Mesenchymal stem cell (in vitro differentiated cells and primary cell): Measurements from ENCODE around the gene RANBP9.
A peak's percentile ranks its signal among the peaks of the same experiment; 100 is the strongest.

ENCODE experiments used
- DNase-seq: peaks from one replicate; pipeline ENCODE4 v3.0.0-alpha.2; 2013
- H2AFZ ChIP-seq: one replicate; pipeline ENCODE4 v1.6.1; 2013; ENCODE audit warnings: low read depth, mild to moderate bottlenecking, control low read depth, inconsistent platforms, low read length, moderate library complexity
- H2AK5ac ChIP-seq: 2 replicates; pipeline ENCODE4 v1.6.1; 2013; ENCODE audit warnings: low read length, moderate library complexity, mild to moderate bottlenecking, inconsistent platforms; ENCODE audit not compliant: severe bottlenecking
- H2BK120ac ChIP-seq: one replicate; pipeline ENCODE4 v1.6.1; 2013; ENCODE audit warnings: low read depth, mild to moderate bottlenecking, inconsistent platforms, low read length, moderate library complexity
- H2BK12ac ChIP-seq, 2 experiments: one replicate each; pipeline ENCODE4 v1.6.1; 2013; ENCODE audit warnings: inconsistent platforms in 2 of 2, low read length in 2 of 2, mild to moderate bottlenecking in 2 of 2, moderate library complexity in 2 of 2, control low read depth in 1 of 2
- H2BK15ac ChIP-seq: one replicate; pipeline ENCODE4 v1.6.1; 2013; ENCODE audit warnings: mild to moderate bottlenecking, low read depth, inconsistent platforms; ENCODE audit not compliant: poor library complexity, severe bottlenecking
- H2BK5ac ChIP-seq: 2 replicates; pipeline ENCODE4 v1.6.1; 2013; ENCODE audit warnings: low read depth, mild to moderate bottlenecking, low read length, control low read depth, inconsistent platforms; ENCODE audit not compliant: poor library complexity, severe bottlenecking
- H3K14ac ChIP-seq, 2 experiments: one replicate each; pipeline ENCODE4 v1.6.1; 2013; ENCODE audit warnings: inconsistent platforms in 2 of 2, low read length in 2 of 2, control low read depth in 1 of 2, mild to moderate bottlenecking in 1 of 2, moderate library complexity in 1 of 2
- H3K18ac ChIP-seq, 2 experiments: one replicate each; pipeline ENCODE4 v1.6.1; 2013; ENCODE audit warnings: inconsistent platforms in 2 of 2, low read length in 2 of 2, control low read depth in 1 of 2, low read depth in 1 of 2, mild to moderate bottlenecking in 1 of 2
- H3K23ac ChIP-seq, 2 experiments: one replicate each; pipeline ENCODE4 v1.6.1; 2013; ENCODE audit warnings: inconsistent platforms in 2 of 2, low read length in 2 of 2, mild to moderate bottlenecking in 2 of 2, moderate library complexity in 2 of 2, control low read depth in 1 of 2
- H3K27ac ChIP-seq: 2 replicates; pipeline ENCODE4 v1.5.1; 2013; ENCODE audit warnings: mild to moderate bottlenecking, moderate library complexity, low read length, control low read depth, inconsistent platforms; ENCODE audit not compliant: poor library complexity, severe bottlenecking
- H3K27me3 ChIP-seq, 2 experiments: 2 replicates each; pipeline versions ENCODE4 v1.6.1 to v1.7.0; 2013; ENCODE audit warnings: low read length in 2 of 2, mild to moderate bottlenecking in 2 of 2, moderate library complexity in 2 of 2, control low read depth in 1 of 2, inconsistent platforms in 1 of 2; ENCODE audit not compliant: control insufficient read depth in 1 of 2, insufficient read depth in 1 of 2
- H3K36me3 ChIP-seq, 2 experiments: 2 replicates each; pipeline versions ENCODE4 v1.6.1 to v1.7.0; 2013; ENCODE audit warnings: low read length in 2 of 2, control low read depth in 1 of 2, inconsistent platforms in 1 of 2, low read depth in 1 of 2, mild to moderate bottlenecking in 1 of 2; ENCODE audit not compliant: insufficient read depth in 2 of 2, control insufficient read depth in 1 of 2
- H3K4ac ChIP-seq, 2 experiments: one replicate each; pipeline ENCODE4 v1.6.1; 2013; ENCODE audit warnings: inconsistent platforms in 2 of 2, low read length in 2 of 2, mild to moderate bottlenecking in 2 of 2, moderate library complexity in 2 of 2, control low read depth in 1 of 2, low read depth in 1 of 2
- H3K4me1 ChIP-seq: 2 replicates; pipeline ENCODE4 v1.6.1; 2013; ENCODE audit warnings: low read depth, low read length, control low read depth; ENCODE audit not compliant: control insufficient read depth, insufficient read depth
- H3K4me2 ChIP-seq: 2 replicates; pipeline ENCODE4 v1.6.1; 2013; ENCODE audit warnings: low read length, mild to moderate bottlenecking, inconsistent platforms; ENCODE audit not compliant: poor library complexity, severe bottlenecking
- H3K4me3 ChIP-seq, 2 experiments: 2 replicates each; pipeline versions ENCODE4 v1.5.1 to v1.7.0; 2013; ENCODE audit warnings: low read length in 2 of 2, mild to moderate bottlenecking in 2 of 2, control low read depth in 1 of 2, low read depth in 1 of 2; ENCODE audit not compliant: insufficient read depth in 1 of 2
- H3K79me1 ChIP-seq: replicated peaks from 2 replicates; pipeline ENCODE4 v1.6.1; 2013; ENCODE audit warnings: mild to moderate bottlenecking, control low read depth, low read length, inconsistent platforms; ENCODE audit not compliant: poor library complexity, severe bottlenecking
- H3K9ac ChIP-seq: 2 replicates; pipeline ENCODE4 v1.7.0; 2013; ENCODE audit warnings: mild to moderate bottlenecking, low read length, moderate library complexity
- H3K9me3 ChIP-seq: 2 replicates; pipeline ENCODE4 v1.7.0; 2013; ENCODE audit warnings: mild to moderate bottlenecking, low read length; ENCODE audit not compliant: control insufficient read depth
- H4K8ac ChIP-seq: one replicate; pipeline ENCODE4 v1.6.1; 2013; ENCODE audit warnings: inconsistent platforms, mild to moderate bottlenecking, low read length, moderate library complexity
- H4K91ac ChIP-seq: one replicate; pipeline ENCODE4 v1.6.1; 2013; ENCODE audit warnings: mild to moderate bottlenecking, low read length, inconsistent platforms
- WGBS: methylation state at CpG from one replicate; pipeline ENCODE4 v1.1.7; 2013; ENCODE audit warnings: mixed read lengths; 5-methylcytosine and 5-hydroxymethylcytosine counted together

Gene RANBP9

DNA sequence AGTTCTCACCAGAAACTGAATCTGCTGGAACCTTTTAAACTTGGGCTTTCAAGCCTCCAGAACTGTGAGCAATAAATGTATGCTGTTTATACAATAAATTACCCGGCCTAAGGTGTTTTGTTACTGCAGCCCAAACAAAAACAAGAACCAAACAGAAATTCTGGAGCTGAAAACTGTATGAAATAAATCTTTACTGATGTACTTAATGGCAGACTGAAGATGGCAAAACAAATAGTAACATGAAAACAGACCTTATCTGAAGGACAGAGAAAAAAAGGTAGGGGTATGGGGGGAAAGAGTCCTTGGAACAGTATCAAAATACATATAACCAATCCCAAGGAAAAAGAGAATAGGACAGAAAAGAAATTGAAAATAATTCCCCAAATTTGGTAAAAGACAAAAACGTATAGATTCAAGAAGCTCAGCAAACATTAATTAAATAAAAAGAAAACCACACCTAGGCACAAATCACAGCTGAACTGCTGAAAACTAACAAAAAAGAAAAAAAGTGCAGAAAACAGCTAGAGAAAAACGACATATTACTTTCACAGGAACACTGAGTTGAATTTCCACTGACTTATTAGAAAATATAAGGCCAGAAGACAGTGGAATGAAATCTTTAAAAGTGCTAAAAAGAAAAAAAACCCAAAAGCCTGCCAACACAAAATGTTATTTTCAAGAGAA lies 48.8 kb downstream of the RANBP9 start:
- no peak overlapping the region for H2BK15ac ChIP-seq
- no peak overlapping the region for H2BK120ac ChIP-seq
- WGBS, result 81% methylated on average over 1 of the region's 3 CpGs
- H2AFZ ChIP-seq, result no peak overlapping the region
- H3K14ac ChIP-seq, result no peak overlapping the region
- H2AK5ac ChIP-seq, result no peak overlapping the region
- no peak overlapping the region for H3K9ac ChIP-seq
- no peak for DNase-seq
- H3K9me3 ChIP-seq, result no peaks in the 10 kb centered on the region
- H3K18ac ChIP-seq, result no peak overlapping the region
- no peak overlapping the region for H4K8ac ChIP-seq
- H3K4me1 ChIP-seq, result peaks cover 2% of the 10 kb centered on the region
- no peak overlapping the region for H3K4me3 ChIP-seq
- no peaks in the 10 kb centered on the region for H3K27me3 ChIP-seq
- H3K79me1 ChIP-seq, result peaks cover 8% of the 10 kb centered on the region
- no peak overlapping the region for H3K27ac ChIP-seq
- H4K91ac ChIP-seq, result no peak overlapping the region
- no peak overlapping the region for H2BK5ac ChIP-seq
- H3K36me3 ChIP-seq, result no peaks in the 10 kb centered on the region
- H3K4me2 ChIP-seq, result no peak overlapping the region
- no peak overlapping the region for H3K4ac ChIP-seq
- no peak overlapping the region for H2BK12ac ChIP-seq
- no peak overlapping the region for H3K23ac ChIP-seq

DNA sequence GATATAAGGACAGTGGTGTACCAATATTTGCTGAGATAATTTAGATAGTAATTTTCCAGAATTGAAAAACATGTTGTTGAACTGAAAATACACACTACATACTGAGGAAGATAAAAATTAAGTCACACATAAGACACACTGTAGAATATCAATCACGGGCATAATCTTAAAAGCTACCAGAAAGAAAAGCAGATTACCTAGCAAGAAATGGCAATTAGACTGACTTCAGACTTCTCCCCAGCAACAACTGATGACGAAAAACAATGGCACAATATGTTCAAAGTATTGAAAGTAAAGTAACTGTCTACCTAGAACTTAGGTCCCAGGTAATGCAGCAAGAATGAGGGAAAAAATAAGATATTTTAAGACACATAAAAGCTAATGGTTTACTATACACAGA lies 50.0 kb downstream of the RANBP9 start:
- WGBS, result 100% methylated on average over 1 of the region's 2 CpGs
- no peak overlapping the region for H2BK120ac ChIP-seq
- H4K91ac ChIP-seq, result no peak overlapping the region
- H3K4me3 ChIP-seq, result no peak overlapping the region
- no peak overlapping the region for H2BK5ac ChIP-seq
- no peak overlapping the region for H3K27ac ChIP-seq
- H3K14ac ChIP-seq, result no peak overlapping the region
- H3K79me1 ChIP-seq, result peaks cover 8% of the 10 kb centered on the region
- H3K9me3 ChIP-seq, result no peaks in the 10 kb centered on the region
- H3K18ac ChIP-seq, result no peak overlapping the region
- no peak overlapping the region for H3K4ac ChIP-seq
- DNase-seq, result no peak
- no peak overlapping the region for H3K9ac ChIP-seq
- H2BK15ac ChIP-seq, result no peak overlapping the region
- H3K36me3 ChIP-seq, result peaks cover 0 to 5% of the 10 kb centered on the region in 2 experiments
- no peak overlapping the region for H3K4me2 ChIP-seq
- no peak overlapping the region for H3K23ac ChIP-seq
- peaks cover 2% of the 10 kb centered on the region for H3K4me1 ChIP-seq
- no peak overlapping the region for H4K8ac ChIP-seq
- no peak overlapping the region for H2BK12ac ChIP-seq
- H2AFZ ChIP-seq, result no peak overlapping the region
- H3K27me3 ChIP-seq, result no peaks in the 10 kb centered on the region
- no peak overlapping the region for H2AK5ac ChIP-seq

DNA sequence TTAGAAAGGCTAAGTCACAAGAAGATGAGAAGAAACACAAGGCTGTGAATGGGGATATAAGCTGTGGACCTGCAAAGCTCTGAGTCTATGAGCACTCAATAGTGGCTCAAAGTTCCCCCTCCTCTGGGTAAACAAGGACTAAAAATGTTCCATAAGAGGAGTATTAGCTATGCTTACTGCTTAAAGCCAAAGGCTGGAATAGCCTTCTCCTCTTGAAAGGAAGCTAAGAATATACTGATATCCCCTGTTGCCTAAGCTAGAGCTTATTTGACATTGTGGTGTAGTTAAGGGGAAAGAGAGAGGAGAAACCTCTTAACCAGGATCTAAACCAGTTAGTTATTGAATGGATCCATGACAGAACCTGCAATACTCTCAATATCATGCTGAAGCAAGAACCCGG lies 50.7 kb downstream of the RANBP9 start:
- no peak overlapping the region for H3K27ac ChIP-seq
- no peak overlapping the region for H2BK15ac ChIP-seq
- H2BK5ac ChIP-seq, result no peak overlapping the region
- no peak overlapping the region for H3K23ac ChIP-seq
- peaks cover 8% of the 10 kb centered on the region for H3K79me1 ChIP-seq
- H2AFZ ChIP-seq, result no peak overlapping the region
- H3K18ac ChIP-seq, result no peak overlapping the region
- no peak overlapping the region for H2BK120ac ChIP-seq
- H3K27me3 ChIP-seq, result no peaks in the 10 kb centered on the region
- no peak overlapping the region for H4K91ac ChIP-seq
- no peak overlapping the region for H3K4ac ChIP-seq
- no peak overlapping the region for H3K4me3 ChIP-seq
- no peak for DNase-seq
- no peaks in the 10 kb centered on the region for H3K9me3 ChIP-seq
- no peak overlapping the region for H3K9ac ChIP-seq
- H4K8ac ChIP-seq, result no peak overlapping the region
- peaks cover 0 to 9% of the 10 kb centered on the region in 2 experiments for H3K36me3 ChIP-seq
- no peak overlapping the region for H2AK5ac ChIP-seq
- no peak overlapping the region for H2BK12ac ChIP-seq
- no CpG with 5 or more reads among the region's 1 CpG for WGBS
- H3K4me2 ChIP-seq, result no peak overlapping the region
- H3K4me1 ChIP-seq, result peaks cover 2% of the 10 kb centered on the region
- H3K14ac ChIP-seq, result no peak overlapping the region

DNA sequence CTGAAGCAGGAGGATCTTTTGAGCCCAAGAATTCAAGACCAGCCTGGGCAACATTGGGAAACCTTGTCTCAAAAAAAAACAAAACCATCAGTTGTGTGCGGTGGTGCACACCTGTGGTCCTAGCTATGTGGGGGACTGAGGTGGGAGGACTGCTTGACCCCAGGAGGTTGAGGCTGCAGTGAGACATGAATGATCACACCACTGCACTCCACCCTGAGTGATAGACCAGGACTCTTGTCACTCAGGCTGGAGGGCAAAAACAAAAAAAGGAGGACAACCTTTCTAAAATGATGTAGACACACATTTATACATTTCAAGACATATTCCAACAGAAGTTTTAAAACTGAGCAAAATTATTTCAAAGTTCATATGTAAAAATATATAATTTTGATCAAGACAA lies 51.4 kb downstream of the RANBP9 start:
- Histone ChIP-seq H3K4me3 (no peak overlapping the region), H2BK5ac (no peak overlapping the region), H3K36me3 (peaks cover 0 to 11% of the 10 kb centered on the region in 2 experiments), H2BK15ac (no peak overlapping the region), H3K27ac (no peak overlapping the region), H4K91ac (no peak overlapping the region), H2BK12ac (no peak overlapping the region), H3K4me2 (no peak overlapping the region), H4K8ac (no peak overlapping the region), H3K4me1 (peaks cover 2% of the 10 kb centered on the region), H2AFZ (no peak overlapping the region), H2BK120ac (no peak overlapping the region), H3K4ac (no peak overlapping the region), H3K79me1 (peaks cover 8% of the 10 kb centered on the region), H3K9me3 (no peaks in the 10 kb centered on the region), H3K27me3 (no peaks in the 10 kb centered on the region), H3K23ac (no peak overlapping the region), H2AK5ac (no peak overlapping the region), H3K9ac (no peak overlapping the region), H3K14ac (peak overlapping the region in 1 of 2 experiments; percentile 75), H3K18ac (no peak overlapping the region)
- 93% methylated on average over 1 of the region's 1 CpG for WGBS
- DNase-seq, result no peak
